Mucosa of stomach (tissue), 1 donor: ENCODE data around the gene FAM3B.

Source experiments
- H3K27me3 ChIP-seq: one replicate; pipeline ENCODE4 v1.7.0; 2013; ENCODE audit warnings: mild to moderate bottlenecking, low read length; ENCODE audit not compliant: control insufficient read depth, insufficient read depth
- H3K36me3 ChIP-seq: one replicate; pipeline ENCODE4 v1.7.0; 2013; ENCODE audit warnings: low read length; ENCODE audit not compliant: control insufficient read depth, insufficient read depth
- H3K4me1 ChIP-seq: one replicate; pipeline ENCODE4 v1.7.0; 2013; ENCODE audit warnings: mild to moderate bottlenecking, low read length; ENCODE audit not compliant: control insufficient read depth, insufficient read depth
- H3K4me3 ChIP-seq: one replicate; pipeline ENCODE4 v1.7.0; 2013; ENCODE audit warnings: low read length
- H3K9ac ChIP-seq: one replicate; pipeline ENCODE4 v1.7.0; 2013; ENCODE audit warnings: mild to moderate bottlenecking, low read length, moderate library complexity
- H3K9me3 ChIP-seq: one replicate; pipeline ENCODE4 v1.7.0; 2013; ENCODE audit warnings: mild to moderate bottlenecking, low read length, moderate library complexity; ENCODE audit not compliant: control insufficient read depth
- donor health status: Pancreatic carcinoma.

The FAM3B gene

GRCh38 chr21:41360072-41360821, 43.6 kb downstream of the FAM3B start:
- Histone ChIP-seq H3K9me3 (no peaks in the 10 kb centered on the region), H3K9ac (peak overlapping the region; percentile 19), H3K36me3 (no peaks in the 10 kb centered on the region), H3K4me3 (no peak overlapping the region), H3K27me3 (no peaks in the 10 kb centered on the region), H3K4me1 (peaks cover 69% of the 10 kb centered on the region)

DNA sequence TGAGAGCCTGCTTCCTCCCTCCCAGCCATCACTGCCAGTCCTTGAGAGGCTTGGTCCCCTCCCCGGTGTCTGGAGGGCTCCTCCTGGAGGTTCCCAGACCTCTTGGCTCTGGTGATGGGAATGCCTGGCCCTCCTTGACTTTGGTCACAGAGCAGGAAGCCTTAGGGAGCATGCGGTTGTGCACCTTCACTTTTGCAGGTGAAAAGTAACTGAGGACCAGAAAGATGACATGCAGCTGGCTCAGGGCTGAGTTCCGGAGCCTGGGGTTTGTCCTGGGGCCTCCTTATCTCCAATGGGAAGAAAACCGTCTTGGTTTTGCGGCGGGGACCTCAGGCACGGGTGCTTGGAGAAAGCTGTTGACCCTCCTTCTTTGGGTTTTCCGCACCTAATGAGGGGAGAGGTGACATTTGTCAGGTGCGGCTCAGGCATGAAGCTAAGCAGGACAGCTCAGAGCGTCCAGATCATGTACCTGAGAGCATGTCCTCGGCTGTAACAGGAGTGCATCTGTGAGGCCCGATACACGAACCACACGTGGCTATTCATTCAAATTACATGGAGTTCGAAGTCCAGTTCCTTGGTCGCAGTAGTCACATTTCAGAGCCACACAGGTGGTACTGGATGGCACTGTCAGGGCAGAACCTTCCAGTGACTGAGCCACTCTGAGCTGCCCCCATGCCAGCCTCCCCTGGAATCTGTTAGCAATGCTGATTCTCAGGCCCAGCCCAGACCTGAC, 44.6 kb downstream of the FAM3B start:
- H3K36me3 ChIP-seq = no peaks in the 10 kb centered on the region
- H3K4me1 ChIP-seq = peaks cover 77% of the 10 kb centered on the region
- no peaks in the 10 kb centered on the region for H3K9me3 ChIP-seq
- H3K4me3 ChIP-seq = peak overlapping the region; percentile 27
- H3K9ac ChIP-seq = peak overlapping the region; percentile 51
- no peaks in the 10 kb centered on the region for H3K27me3 ChIP-seq

GRCh38 chr21:41361786-41362604, 45.4 kb downstream of the FAM3B start, which contains the start of gene MX2:
Gene MX2, plus strand, starts transcription at chr21:41362027. Its CDS starts 14,880 bp downstream, at chr21:41376907.
- Histone ChIP-seq H3K9ac (peak within 1 kb of the TSS; percentile 51), H3K4me1 (peaks cover 85% of the 10 kb centered on the region), H3K27me3 (no peaks in the 10 kb centered on the region), H3K36me3 (no peaks in the 10 kb centered on the region), H3K9me3 (no peaks in the 10 kb centered on the region), H3K4me3 (peak within 1 kb of the TSS; percentile 27)

DNA sequence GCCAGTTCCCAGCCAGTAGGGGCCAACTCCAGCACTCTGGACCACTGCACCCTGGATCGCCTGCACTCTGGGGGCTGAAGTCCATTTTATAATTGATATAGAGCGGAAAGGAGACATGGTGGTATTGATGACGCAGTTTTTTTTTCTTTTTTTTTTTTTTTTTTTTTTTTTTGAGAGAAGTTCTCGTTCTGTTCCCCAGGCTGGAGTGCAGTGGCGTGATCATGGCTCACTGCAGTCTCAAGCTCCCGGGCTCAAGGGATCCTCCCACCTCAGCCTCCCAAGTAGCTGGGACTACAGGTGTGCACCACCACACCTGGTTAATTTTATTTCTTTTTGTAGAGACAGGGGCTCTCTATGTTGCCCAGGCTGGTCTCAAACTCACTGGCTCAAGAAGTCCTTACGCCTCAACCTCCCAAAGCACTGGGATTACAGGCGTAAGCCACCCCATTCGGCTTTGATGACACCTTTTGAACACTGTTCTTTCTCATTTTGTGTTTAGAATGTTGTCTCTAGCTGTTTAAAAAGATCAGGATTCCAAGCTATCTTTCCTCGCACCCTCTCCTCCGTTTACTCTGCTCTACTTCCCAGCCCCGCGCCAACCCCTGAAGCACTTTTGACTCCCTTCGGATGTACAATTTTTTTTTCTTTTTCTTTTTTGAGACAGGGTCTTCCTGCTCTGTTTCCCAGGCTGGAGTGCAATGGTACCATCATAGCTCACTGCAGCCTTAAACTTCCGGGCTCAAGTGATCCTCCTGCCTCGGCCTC, 46.2 kb downstream of the FAM3B start:
- Histone ChIP-seq H3K4me3 (no peak overlapping the region), H3K9ac (peak overlapping the region; percentile 51)

DNA sequence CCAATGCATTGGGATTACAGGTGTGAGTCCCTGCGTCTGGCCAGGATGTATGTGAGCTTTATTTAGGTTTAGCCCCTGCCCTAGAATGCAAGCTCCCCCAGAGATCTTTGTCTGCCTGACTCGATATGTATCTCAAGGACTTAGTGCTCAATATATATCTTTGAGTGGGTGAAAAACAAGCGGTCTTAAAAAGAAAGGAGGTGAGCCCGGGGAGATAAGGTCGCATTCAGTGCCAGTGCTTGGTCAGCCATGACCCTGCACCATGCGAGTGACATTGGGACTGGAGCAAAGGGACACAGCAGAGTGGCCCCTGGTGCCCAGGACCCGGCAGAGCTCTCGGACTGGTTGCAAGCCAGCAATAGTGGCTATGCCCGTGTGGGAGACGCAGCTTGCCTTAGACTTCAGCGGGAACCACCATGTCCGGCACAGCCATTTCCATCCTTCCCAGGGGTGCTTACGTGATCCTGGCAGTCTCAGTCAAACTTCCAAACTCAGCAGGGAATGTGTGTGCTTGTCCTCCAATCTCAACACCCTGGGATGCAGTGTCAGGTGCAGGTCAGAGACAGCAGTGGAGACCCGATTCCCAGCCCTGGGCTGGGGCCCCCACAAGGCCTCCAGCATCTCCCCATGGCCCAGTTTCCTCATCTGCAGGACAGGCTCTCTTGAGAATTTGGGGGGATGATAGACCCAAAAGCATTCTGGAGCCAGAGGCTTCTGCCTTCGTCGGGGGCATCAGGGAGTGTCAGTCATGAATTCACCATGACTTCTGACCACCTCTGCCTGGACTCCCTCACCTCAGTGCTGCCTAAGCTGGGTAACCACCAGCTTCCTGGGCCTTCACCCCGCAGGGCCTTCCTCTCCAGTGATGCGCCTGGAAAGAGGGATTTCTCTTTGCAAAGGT, 47.0 kb downstream of the FAM3B start:
- Histone ChIP-seq H3K4me1 (peaks cover 74% of the 10 kb centered on the region), H3K9me3 (no peaks in the 10 kb centered on the region), H3K36me3 (no peaks in the 10 kb centered on the region), H3K9ac (no peak overlapping the region), H3K4me3 (no peak overlapping the region), H3K27me3 (no peaks in the 10 kb centered on the region)

More for the DNA sequence above, 46.2 kb downstream of the FAM3B start:
- no peaks in the 10 kb centered on the region for H3K27me3 ChIP-seq
- no peaks in the 10 kb centered on the region for H3K36me3 ChIP-seq
- H3K4me1 ChIP-seq = peaks cover 79% of the 10 kb centered on the region
- no peaks in the 10 kb centered on the region for H3K9me3 ChIP-seq

- H3K36me3 ChIP-seq = no peaks in the 10 kb centered on the region
- no peaks in the 10 kb centered on the region for H3K27me3 ChIP-seq
- H3K9ac ChIP-seq = no peak overlapping the region
- no peak overlapping the region for H3K4me3 ChIP-seq
- peaks cover 74% of the 10 kb centered on the region for H3K4me1 ChIP-seq
- H3K9me3 ChIP-seq = no peaks in the 10 kb centered on the region
Observed at GRCh38 chr21:41364308-41364707, 47.7 kb downstream of the FAM3B start.

GRCh38 chr21:41365377-41366107, 48.9 kb downstream of the FAM3B start:
- no peak overlapping the region for H3K4me3 ChIP-seq
- peaks cover 63% of the 10 kb centered on the region for H3K4me1 ChIP-seq
- H3K36me3 ChIP-seq = no peaks in the 10 kb centered on the region
- H3K9ac ChIP-seq = no peak overlapping the region
- no peaks in the 10 kb centered on the region for H3K27me3 ChIP-seq
- H3K9me3 ChIP-seq = no peaks in the 10 kb centered on the region

DNA sequence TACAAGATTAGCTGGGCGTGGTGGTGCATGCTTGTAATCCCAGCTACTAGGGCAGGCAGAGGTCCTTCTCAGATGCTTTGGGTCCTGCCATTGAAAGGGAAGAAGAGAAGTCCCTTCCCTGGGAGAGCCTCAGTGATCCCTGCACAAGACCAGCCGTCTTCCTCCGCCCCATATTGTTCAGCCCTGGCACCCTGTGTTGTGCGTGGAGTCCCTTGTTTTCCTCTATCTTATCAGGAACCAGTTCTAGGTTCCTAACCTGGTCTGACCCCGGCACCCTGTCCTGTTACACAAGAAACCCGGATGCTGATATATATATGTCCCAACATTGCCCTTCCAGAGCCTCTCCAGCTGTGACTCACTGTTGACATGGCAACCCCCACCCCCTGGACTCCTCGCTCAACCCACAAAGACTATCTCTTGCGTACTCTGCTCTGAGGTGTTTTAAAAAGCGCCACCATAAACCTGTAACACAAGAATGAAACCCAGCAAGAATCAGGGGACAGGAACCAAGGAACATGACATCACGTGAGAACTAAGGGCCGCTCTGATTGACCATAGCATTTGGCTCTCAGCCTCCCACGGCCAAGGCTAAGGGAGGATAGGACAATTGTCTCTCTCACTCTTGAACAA, 50.0 kb downstream of the FAM3B start:
- no peak overlapping the region for H3K4me3 ChIP-seq
- no peak overlapping the region for H3K9ac ChIP-seq
- H3K4me1 ChIP-seq = peaks cover 52% of the 10 kb centered on the region
- no peaks in the 10 kb centered on the region for H3K9me3 ChIP-seq
- H3K36me3 ChIP-seq = no peaks in the 10 kb centered on the region
- no peaks in the 10 kb centered on the region for H3K27me3 ChIP-seq

GRCh38 chr21:41367301-41367944, 50.8 kb downstream of the FAM3B start:
- Histone ChIP-seq H3K4me1 (peaks cover 48% of the 10 kb centered on the region), H3K4me3 (no peak overlapping the region)

More at GRCh38 chr21:41367301-41367944, 50.8 kb downstream of the FAM3B start:
- Histone ChIP-seq H3K27me3 (no peaks in the 10 kb centered on the region), H3K36me3 (no peaks in the 10 kb centered on the region), H3K9ac (no peak overlapping the region), H3K9me3 (no peaks in the 10 kb centered on the region)
